ENCODE data around the gene FGD4. TPM values are rescaled to one million over a fixed set of nuclear protein-coding genes. Genes with fewer than 3 reads are reported as not detected.

The FGD4 gene
- total and polyA plus RNA-seq, 2 donors (not counting 3 experiments of a cell fraction or from before 2014, with no cell fraction given), result 6.6 to 44.7 TPM

DNA sequence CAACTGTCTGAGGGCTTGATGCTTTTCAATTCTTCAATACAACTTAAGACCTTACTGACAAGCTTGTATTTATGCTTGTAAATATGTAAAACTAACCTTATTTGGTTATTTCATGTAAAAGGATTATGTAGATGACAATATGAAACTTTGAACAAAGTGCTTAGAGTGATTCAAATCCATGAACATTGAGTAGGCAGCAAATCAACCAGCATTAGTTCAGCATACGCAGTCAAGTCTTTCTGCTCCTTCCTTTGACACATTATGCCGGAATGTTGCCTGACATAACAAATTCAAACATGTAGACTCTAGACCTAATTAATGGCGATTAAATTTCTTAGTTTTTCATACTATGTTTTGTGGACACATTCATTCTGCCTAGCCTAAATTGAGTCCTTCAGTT is 105.2 kb downstream of the FGD4 start:
- dilution Hi-C loops (cut with MboI; ENCODE audit: extremely low pct_ligation_motif_present, low sequenced_read_pairs), result no loop called here
- H2AFZ ChIP-seq (ENCODE audit: low read depth, low read length), result no peak overlapping the region
- no peaks in the 10 kb centered on the region for H3K36me3 ChIP-seq (ENCODE audit: control insufficient read depth in 2 of 2, extremely low read depth in 1 of 2, insufficient read depth in 2 of 2, low read length in 2 of 2)
- intact Hi-C loops (cut with micrococcal nuclease), result loop anchor here (2.0 kb wide), 1 partner anchor 16 kb away; no protein-coding TSS in a partner anchor
- peaks cover 48% of the 10 kb centered on the region for H3K4me1 ChIP-seq (ENCODE audit: control insufficient read depth, extremely low read depth, insufficient read depth, low read length)
- no peak for TF ChIP-seq FOS (IDR thresholded peaks at IDR 0.05; ENCODE audit: borderline replicate concordance, insufficient read depth, low read length)
- TF ChIP-seq POLR2AphosphoS5 (IDR thresholded peaks at IDR 0.05; ENCODE audit: insufficient read depth, low read depth, low read length), result no peak
- no peak for TF ChIP-seq GATA2 (IDR thresholded peaks at IDR 0.05; ENCODE audit: insufficient read depth, insufficient read length, low read depth, low read length)
- no peak for TF ChIP-seq JUN (IDR thresholded peaks at IDR 0.05; ENCODE audit: borderline replicate concordance, insufficient read depth, insufficient read length, low read depth)
- TF ChIP-seq CTCF (IDR thresholded peaks at IDR 0.05; ENCODE audit: extremely low read depth in 1 of 2, insufficient read depth in 1 of 2, low read depth in 1 of 2, low read length in 2 of 2), result no peak
- FAIRE-seq (no peak), DNase-seq (ENCODE audit: low read depth, low spot score) (peak; percentile 41)
- H4K20me1 ChIP-seq (replicated peaks; ENCODE audit: control insufficient read depth, extremely low read depth, insufficient read depth, low read length), result no peaks in the 10 kb centered on the region
- no peaks in the 10 kb centered on the region for H3K27me3 ChIP-seq (ENCODE audit: control insufficient read depth in 2 of 2, insufficient read depth in 2 of 2, low read length in 2 of 2)
- ChIA-PET POLR2A (no interaction called here), CTCF (interaction anchor here (0.6 to 4.2 kb wide), 7 partner anchors 10 to 168 kb away, joined by 3 to 23 read pairs (median 5); no protein-coding TSS in a partner anchor)
- peak overlapping the region; percentile 45 for H3K27ac ChIP-seq (ENCODE audit: insufficient read depth, low read depth, low read length)
- H3K9ac ChIP-seq (replicated peaks; ENCODE audit: extremely low read depth, insufficient read depth, low read length), result no peak overlapping the region
- no peak overlapping the region for H3K4me3 ChIP-seq (replicated peaks in 1 of 3; ENCODE audit: insufficient read depth in 1 of 3, low read depth in 1 of 3, low read length in 3 of 3)
- no peaks in the 10 kb centered on the region for H3K9me1 ChIP-seq (replicated peaks; ENCODE audit: control insufficient read depth, extremely low read depth, insufficient read depth, low read length)
- BruUV-seq (replicated peaks), result no TSS peak
- peaks cover 32% of the 10 kb centered on the region for H3K79me2 ChIP-seq (ENCODE audit: control insufficient read depth, insufficient read depth, low read length)
- peak overlapping the region; percentile 89 for H3K4me2 ChIP-seq (ENCODE audit: insufficient read depth, low read length)
- H3K9me3 ChIP-seq (replicated peaks; ENCODE audit: control insufficient read depth, insufficient read depth, low read length), result no peaks in the 10 kb centered on the region

Measured in endothelial cell of umbilical vein (primary cell).